ENCODE measurements around the gene LHFPL3.
A peak's percentile ranks its signal among the peaks of the same experiment; 100 is the strongest.

LHFPL3 gene

GRCh38 chr7:104857458-104858425 is 529.3 kb downstream of the LHFPL3 start:
- no peak for DNase-seq

DNA sequence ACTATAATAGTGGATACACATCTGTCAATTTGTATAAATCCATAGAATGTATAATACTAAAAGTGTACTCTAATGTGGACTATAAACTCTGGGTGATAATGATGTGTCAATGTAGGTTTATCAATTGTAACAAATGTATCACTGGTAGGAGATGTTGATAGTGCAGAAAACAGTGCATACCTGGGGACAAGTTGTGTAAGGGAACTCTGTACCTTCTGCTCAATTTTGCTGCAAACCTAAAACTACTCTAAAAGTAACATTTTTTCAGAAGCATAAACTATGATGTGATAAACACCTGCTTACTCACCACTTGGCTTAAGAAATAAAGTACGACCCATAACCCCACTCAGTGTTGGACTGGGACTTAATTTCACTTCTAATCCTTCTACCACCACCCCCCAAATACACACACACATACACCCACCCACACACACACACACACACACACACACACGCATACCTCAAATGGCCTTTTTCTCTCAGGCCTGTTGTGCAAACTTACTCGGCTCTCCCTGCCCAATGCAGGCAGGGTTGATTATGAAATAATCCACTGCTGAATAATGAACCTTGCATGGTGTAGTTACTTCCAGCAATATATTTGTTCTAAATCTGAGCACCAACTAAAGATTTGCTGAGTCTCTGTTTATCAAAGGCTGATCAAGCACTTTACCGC is 531.5 kb downstream of the LHFPL3 start:
- no peak for DNase-seq

- no peak for DNase-seq
These were observed 533.5 kb downstream of the LHFPL3 start for GRCh38 chr7:104861729-104862390.

GRCh38 chr7:104862719-104863118 is 534.3 kb downstream of the LHFPL3 start:
- DNase-seq, result peak; percentile 61

GRCh38 chr7:104873401-104873800 is 545.0 kb downstream of the LHFPL3 start:
- DNase-seq, result no peak

DNA sequence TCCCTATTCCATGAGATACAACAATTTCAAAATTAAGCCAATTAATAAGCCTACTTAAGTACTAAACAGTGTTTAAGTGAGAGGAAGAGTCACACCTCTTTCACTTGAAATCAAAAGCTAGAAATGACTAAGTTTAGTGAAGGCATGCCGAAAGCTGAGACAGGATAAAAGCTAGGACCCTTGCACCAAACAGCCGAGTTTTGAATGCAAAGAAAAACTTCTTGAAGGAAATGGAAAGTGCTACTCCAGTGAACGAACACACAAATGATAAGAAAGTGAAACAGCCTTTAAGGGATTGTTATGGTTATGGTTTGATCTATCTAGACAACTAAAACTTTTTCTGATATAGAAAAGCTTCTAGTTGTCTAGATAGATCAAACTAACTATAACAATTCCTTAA is 550.2 kb downstream of the LHFPL3 start:
- DNase-seq, result no peak

DNA sequence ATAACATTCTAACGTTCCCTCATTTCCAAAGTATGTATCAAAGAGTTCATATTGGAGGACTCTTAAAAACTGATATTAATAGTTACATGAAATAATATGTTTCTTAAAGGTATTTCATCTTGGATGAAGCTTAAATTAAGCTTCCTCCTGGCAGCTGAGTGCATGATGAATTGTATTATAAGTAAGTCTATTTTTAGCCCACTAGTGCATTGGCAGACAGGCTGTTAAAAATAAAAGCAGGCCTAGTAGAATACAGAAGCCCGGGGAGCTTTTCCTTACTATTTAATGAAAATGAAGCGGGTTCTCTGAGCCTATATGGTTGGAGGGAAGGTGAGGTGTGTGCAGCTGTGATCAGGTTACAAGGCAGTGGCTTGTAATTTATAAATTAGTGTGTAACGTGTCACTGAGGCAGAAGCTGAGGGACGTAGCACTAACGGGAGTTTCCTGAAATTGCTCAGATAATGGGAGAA is 554.9 kb downstream of the LHFPL3 start:
- DNase-seq, result no peak

DNA sequence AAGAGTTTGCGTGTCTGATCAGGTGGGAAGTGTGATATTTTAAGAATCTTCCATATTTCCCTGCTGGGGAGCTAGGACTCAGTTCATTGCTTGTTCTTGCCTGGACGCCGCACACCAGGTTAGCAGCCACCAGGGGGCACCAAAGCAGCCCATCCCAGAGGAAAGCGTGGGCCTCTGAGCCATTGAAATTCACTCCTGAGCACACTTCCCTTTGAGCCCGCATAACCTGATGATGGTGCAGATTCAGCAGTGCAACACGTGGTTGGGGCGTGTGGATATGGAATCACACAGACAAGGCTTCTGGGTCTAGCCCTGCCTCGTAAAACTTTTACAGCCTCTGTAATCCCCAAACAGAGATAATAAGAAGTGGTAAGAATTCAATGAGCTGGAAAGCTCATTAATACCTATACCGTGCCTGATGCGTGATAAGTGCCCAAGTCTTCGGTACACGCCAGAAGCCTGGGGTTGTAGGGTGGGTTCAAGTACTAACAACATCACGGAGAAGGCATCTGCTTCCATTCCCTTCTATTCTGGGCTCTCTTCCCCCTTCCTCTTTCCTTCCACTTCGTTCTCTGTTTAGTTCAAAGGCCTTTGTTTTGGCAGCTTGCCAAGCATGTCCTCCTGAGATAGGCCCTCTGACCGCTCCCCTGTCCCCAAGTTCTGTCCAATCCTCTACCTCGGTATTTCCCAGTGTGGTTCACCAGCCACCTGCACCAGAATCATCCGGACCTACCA is 555.5 kb downstream of the LHFPL3 start:
- DNase-seq, result peak; percentile 90

DNA sequence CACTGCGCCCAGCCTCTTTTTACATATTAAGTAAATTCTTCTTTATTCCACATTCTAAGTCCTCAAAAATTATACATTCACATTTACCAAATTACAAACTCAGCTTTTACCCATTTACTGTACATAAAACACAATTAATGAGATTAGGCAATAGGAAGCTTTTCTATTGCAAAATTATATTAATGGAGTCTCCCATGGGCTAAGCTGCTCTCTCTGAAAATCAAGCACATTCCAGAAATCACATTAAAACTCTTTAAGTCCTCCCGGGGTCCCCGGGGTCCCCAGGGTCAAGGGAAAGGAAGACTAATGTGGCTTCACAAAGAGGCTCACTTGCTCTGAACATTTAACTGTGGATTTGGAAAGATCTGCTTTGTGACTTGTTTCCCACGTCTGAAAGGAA is 558.2 kb downstream of the LHFPL3 start:
- DNase-seq, result no peak

- DNase-seq, result no peak
These were observed 561.8 kb downstream of the LHFPL3 start for GRCh38 chr7:104890216-104890615.

DNA sequence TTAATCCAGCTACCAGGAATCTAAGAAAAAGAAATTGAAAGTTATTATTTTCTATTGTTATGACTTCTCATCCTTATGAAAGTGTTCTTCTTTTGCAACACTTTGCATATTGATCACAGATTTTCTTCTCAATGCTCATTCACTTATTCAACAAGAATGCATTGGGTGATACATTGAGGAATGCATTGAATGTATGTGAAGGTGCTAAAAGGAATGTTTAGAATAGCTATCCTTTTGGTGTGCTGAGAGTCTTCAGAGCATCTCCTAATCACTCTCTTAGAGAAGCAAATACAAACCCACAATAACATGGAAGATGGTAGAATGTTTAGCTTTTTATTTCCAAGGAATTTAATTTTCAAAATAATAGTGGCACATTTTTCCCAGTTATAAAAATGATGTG is 563.5 kb downstream of the LHFPL3 start:
- no peak for DNase-seq

DNA sequence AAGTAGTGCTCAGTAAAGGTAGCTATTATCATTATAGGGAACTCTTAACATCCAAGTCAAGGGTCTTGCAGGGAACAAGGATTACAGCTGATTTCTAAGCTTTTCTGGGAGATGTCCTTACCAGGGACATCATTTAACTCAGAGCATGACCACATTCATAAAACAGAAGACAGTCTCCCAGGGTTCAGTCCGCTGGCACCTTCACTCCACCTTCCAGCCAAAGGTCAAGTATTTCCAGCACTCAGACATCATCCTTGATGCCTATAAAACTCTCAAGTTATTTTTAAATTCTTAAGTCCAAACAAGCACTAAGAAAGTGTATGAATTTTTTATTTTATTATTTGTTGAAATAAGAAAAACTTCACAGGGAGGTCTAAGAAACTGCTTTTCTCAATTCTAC is 565.9 kb downstream of the LHFPL3 start:
- DNase-seq, result no peak

DNA sequence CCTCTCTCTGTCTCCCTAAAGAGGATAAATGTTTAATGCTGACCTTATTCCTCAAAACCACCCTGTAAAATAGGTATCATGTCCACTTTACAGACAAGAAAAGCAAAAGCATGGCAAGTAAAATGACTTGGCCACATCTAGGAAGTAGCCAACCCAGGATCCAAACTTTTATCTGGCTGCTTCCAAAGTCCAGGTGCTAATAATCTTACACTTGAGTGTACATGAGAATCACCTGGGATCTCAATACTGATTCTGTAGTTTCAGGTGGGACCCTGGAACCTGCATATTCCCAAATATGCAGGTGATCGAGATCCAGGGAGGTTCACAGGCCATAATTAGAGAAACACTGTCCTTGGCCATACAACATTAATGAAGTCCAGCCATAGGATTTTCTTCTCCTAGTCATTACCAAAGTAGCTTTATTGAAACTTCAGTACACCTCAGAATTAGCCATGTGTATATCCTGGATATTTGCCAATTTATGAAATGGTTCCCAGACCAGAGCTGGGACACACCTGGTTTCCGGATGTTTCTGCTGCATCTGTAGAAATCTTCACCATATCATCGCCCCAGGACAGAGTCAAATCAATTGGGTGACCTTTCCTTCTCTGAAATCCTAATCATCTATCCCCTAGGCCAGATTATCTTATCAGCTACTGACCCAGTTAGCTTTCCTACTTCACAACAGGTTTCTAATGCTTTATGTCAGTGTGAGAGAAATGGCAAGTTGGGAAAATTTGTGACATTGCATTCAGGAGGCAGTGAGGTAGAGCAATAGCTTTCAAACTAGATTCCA is 566.5 kb downstream of the LHFPL3 start:
- no peak for DNase-seq

DNA sequence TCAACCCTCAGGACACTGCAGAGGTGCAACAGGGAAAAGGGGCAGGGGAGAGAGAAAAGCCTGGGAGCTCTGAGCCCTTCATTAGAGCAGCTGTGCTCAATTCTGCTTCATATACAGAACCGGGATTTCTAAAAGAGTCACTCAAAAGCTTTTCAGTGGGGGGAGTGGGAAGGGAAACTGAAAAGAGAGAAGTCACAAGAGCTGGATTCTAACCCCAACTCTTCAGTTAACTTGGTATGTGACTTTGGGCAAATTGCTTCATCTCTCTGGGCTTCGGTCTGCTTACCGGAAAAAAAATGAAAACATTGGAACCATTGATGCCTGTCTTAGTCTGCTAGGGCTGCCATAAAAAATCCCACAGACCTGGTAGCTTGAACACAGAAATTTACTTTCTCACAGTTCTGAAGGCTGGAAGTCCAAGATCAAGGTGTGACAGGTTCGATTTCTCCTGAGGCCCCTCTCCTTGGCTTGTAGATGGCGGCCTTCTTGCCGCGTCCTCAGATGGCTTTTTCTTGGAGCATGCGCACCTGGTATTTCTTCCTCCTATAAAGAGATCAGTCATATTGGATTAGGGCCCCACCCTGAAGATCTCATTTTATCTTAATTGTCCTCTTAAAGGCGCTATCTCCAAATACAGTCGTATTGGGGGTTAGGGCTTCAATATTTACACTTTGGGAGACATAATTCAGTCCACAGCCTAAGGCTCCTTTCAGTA is 567.3 kb downstream of the LHFPL3 start:
- DNase-seq, result no peak

DNA sequence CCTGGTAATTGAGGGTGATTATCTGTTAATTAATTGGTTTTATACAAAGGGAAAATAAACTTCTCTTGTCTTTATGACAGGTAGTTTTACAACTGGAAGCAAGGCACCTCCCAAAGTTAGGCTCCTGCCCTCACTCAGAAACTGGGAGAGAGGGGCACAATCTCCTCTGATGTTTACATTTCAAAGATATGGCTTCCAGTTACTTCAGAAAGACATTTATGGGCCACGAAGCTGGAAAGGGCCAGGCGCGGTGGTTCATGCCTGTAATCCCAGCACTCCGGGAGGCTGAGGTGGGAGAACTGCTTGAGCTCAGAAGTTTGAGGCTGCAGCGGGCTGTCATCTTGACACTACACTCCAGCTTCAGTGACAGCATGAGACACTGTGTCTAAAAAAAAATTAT is 570.0 kb downstream of the LHFPL3 start:
- no peak for DNase-seq

DNA sequence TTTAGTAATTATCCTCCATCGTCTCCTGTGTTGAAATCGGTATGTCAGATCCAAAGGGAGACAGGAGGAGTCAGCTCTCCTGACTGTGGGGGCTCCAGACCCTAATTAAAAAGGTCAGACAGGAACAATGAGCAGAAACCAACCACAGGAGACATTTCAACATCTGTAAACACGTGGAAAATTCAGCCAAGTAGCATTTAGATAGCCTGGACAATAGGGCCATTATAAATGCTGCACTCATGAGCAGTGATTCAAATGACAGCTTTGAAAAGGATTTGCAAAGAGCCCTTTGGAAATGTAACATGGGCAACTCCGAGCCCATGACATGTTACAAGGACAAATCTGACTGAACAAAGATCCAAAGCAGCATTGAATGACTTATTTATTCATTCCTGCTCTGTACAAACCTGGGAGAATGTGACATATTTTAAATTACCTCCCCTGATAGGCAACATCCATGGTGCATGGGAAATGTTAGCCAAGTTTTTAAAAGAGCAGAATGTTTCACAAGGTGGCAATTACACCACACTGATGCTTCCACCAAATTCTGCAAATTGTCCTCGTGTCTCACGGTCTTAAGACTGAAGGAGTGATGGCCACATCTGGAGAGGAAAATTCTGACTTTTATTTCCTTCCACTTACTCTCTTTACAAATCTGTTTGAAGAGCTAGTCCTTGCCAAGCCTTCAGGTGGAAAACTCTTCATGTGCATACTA is 572.3 kb downstream of the LHFPL3 start:
- DNase-seq, result no peak

DNA sequence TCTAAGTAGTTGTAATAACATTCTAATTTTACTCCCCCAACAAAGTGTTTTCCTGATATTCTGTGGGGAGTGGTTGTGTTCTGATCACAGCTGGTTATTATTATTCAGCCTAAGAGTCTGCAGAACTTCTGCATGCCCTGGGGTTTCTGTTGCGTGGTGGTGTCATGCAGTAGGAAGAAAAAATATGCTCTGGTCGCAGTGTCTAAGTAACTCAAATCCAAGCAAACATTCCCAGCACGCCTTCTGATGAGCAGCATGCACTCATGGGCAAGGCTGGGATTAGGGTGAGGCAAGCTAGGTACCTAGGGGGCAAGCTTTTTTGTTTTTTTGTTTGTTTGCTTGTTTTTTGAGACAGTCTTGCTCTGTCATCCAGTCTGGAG is 572.8 kb downstream of the LHFPL3 start:
- no peak for DNase-seq

DNA sequence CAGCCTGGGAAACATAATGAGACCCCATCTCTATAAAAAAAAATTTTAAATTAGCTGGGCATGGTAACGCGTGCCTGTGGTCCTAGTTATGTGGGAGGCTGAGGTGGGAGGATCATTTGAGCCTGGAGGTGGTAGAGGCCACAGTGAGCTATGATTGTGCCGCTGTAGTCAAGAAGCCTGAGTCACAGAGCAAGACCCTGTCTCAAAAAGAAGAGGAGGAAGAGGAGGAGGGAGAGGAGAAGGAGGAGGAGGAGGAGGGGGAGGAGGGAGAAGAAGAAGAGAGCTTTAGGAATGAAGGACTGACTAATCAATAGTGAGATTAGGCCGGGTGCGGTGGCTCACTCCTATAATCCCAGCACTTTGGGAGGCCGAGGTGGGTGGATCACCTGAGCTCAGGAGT is 573.8 kb downstream of the LHFPL3 start:
- DNase-seq, result no peak

DNA sequence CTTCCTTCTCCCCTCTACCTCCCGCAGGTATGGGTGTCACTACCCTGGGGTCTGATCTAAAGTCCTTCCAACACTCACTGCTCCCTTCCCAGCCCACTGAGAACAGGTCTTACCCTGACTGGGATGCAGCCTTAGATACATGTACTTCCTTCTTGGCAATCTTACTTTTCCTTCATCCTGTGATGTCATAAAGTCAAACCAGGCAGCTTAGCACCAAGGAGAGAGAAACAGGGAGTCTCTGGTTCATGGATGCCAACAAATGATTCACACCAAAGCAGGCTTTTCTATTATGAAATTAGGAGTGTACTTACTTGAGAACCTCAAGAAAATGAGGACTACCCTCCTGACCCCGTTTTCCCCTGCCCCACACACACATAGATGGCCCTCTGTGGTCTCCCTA is 574.6 kb downstream of the LHFPL3 start:
- DNase-seq, result no peak

DNA sequence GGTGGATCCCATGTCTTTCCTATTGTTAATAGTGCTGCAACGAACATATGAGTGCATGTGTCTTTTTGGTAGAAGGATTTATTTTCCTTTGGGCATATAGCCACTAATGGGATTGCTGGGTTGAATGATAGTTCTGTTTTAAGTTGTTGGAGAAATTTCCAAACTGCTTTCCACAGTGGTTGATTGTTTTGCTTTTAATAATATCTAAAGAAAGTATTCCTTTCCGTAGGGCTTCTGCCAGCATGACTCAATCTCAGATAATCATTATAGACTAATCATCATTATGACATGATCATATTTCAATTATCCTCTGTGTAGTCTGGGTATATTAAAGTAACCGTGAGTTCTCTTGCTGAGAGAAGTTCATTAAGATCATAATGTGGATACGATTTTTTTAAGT is 575.4 kb downstream of the LHFPL3 start:
- DNase-seq, result no peak

DNA sequence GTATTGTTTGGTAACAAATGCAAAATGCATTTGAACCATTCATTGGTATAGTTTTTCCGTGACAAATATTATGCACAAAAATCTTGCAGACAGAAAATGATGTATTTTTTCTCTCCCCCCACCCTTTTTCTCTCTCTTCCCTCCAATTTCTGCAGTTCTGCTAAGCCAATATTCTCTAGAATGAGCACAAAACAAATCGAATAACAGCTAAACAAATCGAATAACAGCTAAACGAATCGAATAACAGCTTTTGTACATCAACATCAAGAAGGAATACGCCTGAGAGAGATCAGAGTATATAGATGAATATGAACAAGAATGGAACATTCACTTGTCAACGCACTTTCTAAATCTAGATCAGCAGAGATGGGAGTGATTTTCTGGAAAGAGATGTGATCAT is 577.6 kb downstream of the LHFPL3 start:
- DNase-seq, result no peak

Measured in islet precursor cell (in vitro differentiated cells).